GM18526 (cell line): Measurements from ENCODE around the gene MUCL3.

Experiments used
- POLR2A ChIP-seq: IDR thresholded peaks from 3 replicates; pipeline ENCODE4 v1.6.1; 2011; ENCODE audit not compliant: insufficient read length; ENCODE audit errors: extremely low read depth

The MUCL3 gene

GRCh38 chr6:30931969-30932645, 8.7 kb upstream of the MUCL3 start, which contains the start of gene SFTA2:
Gene SFTA2, minus strand, starts transcription at chr6:30932170. Its CDS starts 74 bp downstream, at chr6:30932096.
- TF ChIP-seq POLR2A, result no peak

GRCh38 chr6:30932665-30933365, 8.0 kb upstream of the MUCL3 start:
- TF ChIP-seq POLR2A, result no peak

GRCh38 chr6:30935018-30935417, 5.8 kb upstream of the MUCL3 start:
- no peak for TF ChIP-seq POLR2A

- no peak for TF ChIP-seq POLR2A
These were observed 3.5 kb upstream of the MUCL3 start for GRCh38 chr6:30937265-30937664.

- TF ChIP-seq POLR2A, result no peak
These were observed 2.0 kb upstream of the MUCL3 start for GRCh38 chr6:30938730-30939129.

- no peak for TF ChIP-seq POLR2A
These were observed 1.3 kb upstream of the MUCL3 start for GRCh38 chr6:30939473-30939872.

- no peak for TF ChIP-seq POLR2A
These were observed 1.7 kb downstream of the MUCL3 start for GRCh38 chr6:30942338-30943060.

GRCh38 chr6:30944051-30944450, 3.3 kb downstream of the MUCL3 start:
- no peak for TF ChIP-seq POLR2A

- TF ChIP-seq POLR2A, result no peak
These were observed 4.5 kb downstream of the MUCL3 start for GRCh38 chr6:30945281-30945680.

- no peak for TF ChIP-seq POLR2A
These were observed 6.5 kb downstream of the MUCL3 start for GRCh38 chr6:30947231-30947630.

GRCh38 chr6:30948811-30949210, 8.0 kb downstream of the MUCL3 start:
- no peak for TF ChIP-seq POLR2A

- TF ChIP-seq POLR2A, result no peak
These were observed 11.2 kb downstream of the MUCL3 start for GRCh38 chr6:30951907-30952469.

- no peak for TF ChIP-seq POLR2A
These were observed 14.0 kb downstream of the MUCL3 start for GRCh38 chr6:30954631-30955366.

GRCh38 chr6:30955367-30956042, 14.7 kb downstream of the MUCL3 start:
- peak; percentile 69 for TF ChIP-seq POLR2A

- no peak for TF ChIP-seq POLR2A
These were observed 16.9 kb downstream of the MUCL3 start for GRCh38 chr6:30957716-30958115.
